Measurements from ENCODE around the gene FAM169A.

- TF ChIP-seq CTCF (IDR thresholded peaks at IDR 0.05; ENCODE audit: low read depth, low read length, poor library complexity, severe bottlenecking), result no peak
- TF ChIP-seq EZH2phosphoT487 (IDR thresholded peaks at IDR 0.05; ENCODE audit: borderline replicate concordance, low read length), result no peak
Measured at GRCh38 chr5:74736759-74737158, 129.4 kb downstream of the FAM169A start.

Data from DOHH2 (cell line).